GM23248 (cell line): ENCODE data around the gene LKAAEAR1. TPM values are rescaled to one million over a fixed set of nuclear protein-coding genes. Genes with fewer than 3 reads are reported as not detected.

Experiments
- DNase-seq: peaks from one replicate; pipeline ENCODE4 v3.0.0-alpha.2; 2015
- H2AFZ ChIP-seq: fragments of 200-600 bp; sonication (generic); 2 replicates; pipeline ENCODE4 v1.6.1; 2016; ENCODE audit warnings: antibody characterized with exemption
- H3F3A ChIP-seq: fragments of 200-600 bp; sonication (generic); 2 replicates; pipeline ENCODE4 v1.6.1; 2016; ENCODE audit warnings: mild to moderate bottlenecking, antibody characterized with exemption, mixed run types; ENCODE audit not compliant: insufficient read depth
- H3K27ac ChIP-seq: fragments of 200-600 bp; sonication (generic); 2 replicates; pipeline ENCODE4 v1.5.1; 2016; ENCODE audit warnings: mild to moderate bottlenecking
- H3K27me3 ChIP-seq: fragments of 200-600 bp; sonication (generic); replicated peaks from 2 replicates; pipeline ENCODE4 v1.6.1; 2016; ENCODE audit warnings: mild to moderate bottlenecking; ENCODE audit not compliant: insufficient read depth
- H3K36me3 ChIP-seq: fragments of 200-600 bp; sonication (generic); 2 replicates; pipeline ENCODE4 v1.6.1; 2016; ENCODE audit warnings: low read depth, mild to moderate bottlenecking
- H3K4me1 ChIP-seq: fragments of 200-600 bp; sonication (generic); 2 replicates; pipeline ENCODE4 v1.6.1; 2016; ENCODE audit warnings: mild to moderate bottlenecking; ENCODE audit not compliant: insufficient read depth
- H3K4me2 ChIP-seq: fragments of 200-600 bp; sonication (generic); one replicate; pipeline ENCODE4 v1.6.1; 2016; ENCODE audit warnings: mild to moderate bottlenecking; ENCODE audit not compliant: unreplicated experiment
- H3K4me3 ChIP-seq: fragments of 200-600 bp; sonication (generic); 2 replicates; pipeline ENCODE4 v1.5.1; 2016; ENCODE audit warnings: mild to moderate bottlenecking
- H3K79me2 ChIP-seq: fragments of 200-600 bp; sonication (generic); 2 replicates; pipeline ENCODE4 v1.6.1; 2016; ENCODE audit warnings: mild to moderate bottlenecking; ENCODE audit not compliant: insufficient read depth
- H3K9ac ChIP-seq: fragments of 200-600 bp; sonication (generic); 2 replicates; pipeline ENCODE4 v1.6.1; 2016; ENCODE audit warnings: mild to moderate bottlenecking
- H3K9me2 ChIP-seq: fragments of 200-600 bp; sonication (generic); 2 replicates; pipeline ENCODE4 v1.6.1; 2016; ENCODE audit warnings: mixed run types, mild to moderate bottlenecking, moderate library complexity; ENCODE audit not compliant: insufficient read depth
- H3K9me3 ChIP-seq: fragments of 200-600 bp; sonication (generic); one replicate; pipeline ENCODE4 v1.6.1; 2017; ENCODE audit warnings: low read depth
- H4K20me1 ChIP-seq: fragments of 200-600 bp; sonication (generic); 2 replicates; pipeline ENCODE4 v1.6.0; 2016; ENCODE audit not compliant: insufficient read depth
- EZH2 ChIP-seq: fragments of 200-600 bp; sonication (generic); IDR thresholded peaks from 2 replicates; pipeline ENCODE4 v1.6.1; 2018; ENCODE audit warnings: antibody characterized with exemption, mild to moderate bottlenecking; ENCODE audit not compliant: insufficient read depth, poor library complexity, severe bottlenecking
- EZH2phosphoT487 ChIP-seq: fragments of 200-600 bp; sonication (generic); IDR thresholded peaks from 2 replicates; pipeline ENCODE4 v1.6.1; 2018; ENCODE audit warnings: antibody characterized with exemption, moderate library complexity, mild to moderate bottlenecking, low read depth; ENCODE audit not compliant: insufficient read depth
- WGBS, 2 experiments: methylation state at CpG; one replicate each; pipeline ENCODE4 v1.1.6; 2015 to 2017; ENCODE audit warnings: low lambda C conversion rate in 2 of 2, low coverage in 1 of 2; ENCODE audit errors: missing lambda C conversion rate in 2 of 2; 5-methylcytosine and 5-hydroxymethylcytosine counted together
- in situ Hi-C: fragments of 300-500 bp; cut with MboI; formaldehyde crosslinking; loops from 2 replicates; pipeline ENCODE4 v1.15.0; 2020
- polyA plus RNA-seq: library from polyadenylated mRNA; unstranded; fragments of >200 nt; fragmentation: Nextera tagmentation; extraction: Ambion mirVana; gene quantifications from 2 replicates; pipeline ENCODE4 v1.2.1, GENCODE V29; 2016
- total RNA-seq: library from RNA; depleted of rRNA; stranded (reverse); fragments of >200 nt; shearing (Covaris generic); gene quantifications from 2 replicates; pipeline ENCODE4 v1.2.3, GENCODE V29; 2014

The LKAAEAR1 gene
- total and polyA plus RNA-seq, 2 experiments from 2014 or later: 0.59 to 3.7 TPM

DNA sequence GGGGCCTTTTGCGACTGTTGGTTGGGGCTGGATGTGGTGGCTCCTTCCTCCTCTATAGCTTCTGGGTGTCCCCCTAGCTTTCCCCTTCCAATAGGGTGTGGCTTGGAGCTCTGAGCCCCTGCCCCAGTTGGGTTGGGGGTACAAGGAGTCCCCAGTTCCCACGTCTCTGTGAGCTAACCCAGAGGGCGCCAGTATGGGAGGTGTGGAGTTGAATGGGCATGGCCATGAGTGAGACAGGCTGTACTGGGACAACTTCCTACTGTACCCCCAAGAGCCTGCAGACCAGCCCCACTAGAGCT lies 47.0 kb downstream of the LKAAEAR1 start:
- no peaks in the 10 kb centered on the region for H3K36me3 ChIP-seq
- WGBS, 2 experiments: 64 to 67% methylated on average over 3 of the region's 3 CpGs
- peaks cover 29% of the 10 kb centered on the region for H3K27me3 ChIP-seq
- no peak for TF ChIP-seq EZH2phosphoT487
- no peak overlapping the region for H3K27ac ChIP-seq
- H3F3A ChIP-seq: no peaks in the 10 kb centered on the region
- H4K20me1 ChIP-seq: no peaks in the 10 kb centered on the region
- no peaks in the 10 kb centered on the region for H3K9me2 ChIP-seq
- H3K4me3 ChIP-seq: no peak overlapping the region
- no peak overlapping the region for H3K4me2 ChIP-seq
- in situ Hi-C loops: no loop called here
- no peaks in the 10 kb centered on the region for H3K9me3 ChIP-seq
- H3K4me1 ChIP-seq: no peaks in the 10 kb centered on the region
- no peak for DNase-seq
- no peak overlapping the region for H2AFZ ChIP-seq
- no peaks in the 10 kb centered on the region for H3K79me2 ChIP-seq
- H3K9ac ChIP-seq: no peak overlapping the region

GRCh38 chr20:64036346-64037198 lies 47.6 kb downstream of the LKAAEAR1 start:
- Histone ChIP-seq H3K4me1 (no peaks in the 10 kb centered on the region), H3K36me3 (no peaks in the 10 kb centered on the region), H2AFZ (no peak overlapping the region), H3K27ac (no peak overlapping the region), H4K20me1 (no peaks in the 10 kb centered on the region), H3K4me2 (no peak overlapping the region), H3K9me3 (no peaks in the 10 kb centered on the region), H3K79me2 (no peaks in the 10 kb centered on the region), H3K9me2 (no peaks in the 10 kb centered on the region), H3F3A (no peaks in the 10 kb centered on the region), H3K9ac (no peak overlapping the region), H3K27me3 (peaks cover 24% of the 10 kb centered on the region), H3K4me3 (no peak overlapping the region)
- WGBS, 2 experiments: 63 to 66% methylated on average over 14 of the region's 17 CpGs
- TF ChIP-seq EZH2phosphoT487 (no peak), EZH2 (no peak)
- DNase-seq: no peak
- in situ Hi-C loops: no loop called here

- TF ChIP-seq EZH2 (no peak), EZH2phosphoT487 (no peak)
- Histone ChIP-seq H3K9me2 (no peaks in the 10 kb centered on the region), H3K79me2 (no peaks in the 10 kb centered on the region), H4K20me1 (no peaks in the 10 kb centered on the region), H3K27ac (no peak within 1 kb of the TSS), H3K4me3 (no peak within 1 kb of the TSS), H3K9ac (no peak within 1 kb of the TSS), H3F3A (no peaks in the 10 kb centered on the region), H3K27me3 (peaks cover 17% of the 10 kb centered on the region), H3K4me2 (no peak within 1 kb of the TSS), H3K4me1 (no peaks in the 10 kb centered on the region), H2AFZ (no peak within 1 kb of the TSS), H3K36me3 (no peaks in the 10 kb centered on the region), H3K9me3 (no peaks in the 10 kb centered on the region)
- in situ Hi-C loops: no loop called here
- WGBS, 2 experiments: 78 to 89% methylated on average over 8 to 10 of the region's 10 CpGs
- no peak for DNase-seq
Observed at GRCh38 chr20:64035933-64036345, 48.3 kb downstream of the LKAAEAR1 start, which contains the start of gene C20orf204. Gene C20orf204 (plus strand): TSS chr20:64036182. CDS start chr20:64036324, 142 bp downstream.

- Histone ChIP-seq H3K4me2 (no peak overlapping the region), H3K36me3 (no peaks in the 10 kb centered on the region; the same call in 1 of the 2 replicates), H3K9me3 (no peaks in the 10 kb centered on the region), H4K20me1 (no peaks in the 10 kb centered on the region), H3K27me3 (peaks cover 12% of the 10 kb centered on the region; the same call in 1 of the 2 replicates), H2AFZ (no peak overlapping the region), H3K9me2 (no peaks in the 10 kb centered on the region), H3K4me3 (no peak overlapping the region), H3K79me2 (no peaks in the 10 kb centered on the region), H3K4me1 (no peaks in the 10 kb centered on the region), H3K9ac (no peak overlapping the region), H3K27ac (no peak overlapping the region), H3F3A (no peaks in the 10 kb centered on the region)
- 74 to 75% methylated on average over 13 to 17 of the region's 17 CpGs for WGBS, 2 experiments
- in situ Hi-C loops: no loop called here
- DNase-seq: no peak
- TF ChIP-seq EZH2phosphoT487 (no peak), EZH2 (no peak)
Observed at GRCh38 chr20:64035066-64035932, 48.9 kb downstream of the LKAAEAR1 start.
